ENCODE results near the gene CRMP1. TPM values are rescaled to one million over a fixed set of nuclear protein-coding genes. Genes with fewer than 3 reads are reported as not detected.
"Not testable (repeated sequence)": the region's sequence is repeated elsewhere in the genome, so short reads cannot be mapped to it uniquely, and the experiment has no call there.

The CRMP1 gene
- total RNA-seq, 2 donors from 2014 or later = 1.8 TPM; not detected in 1

GRCh38 chr4:5842456-5842855 is 50.4 kb downstream of the CRMP1 start:
- TF ChIP-seq CTCF (IDR thresholded peaks at IDR 0.05) = no peak
- ATAC-seq (ENCODE audit: insufficient number of reproducible peaks, low FRiP score, low read depth) = no peak
- H3K4me1 ChIP-seq (ENCODE audit: control insufficient read depth in 1 of 2, low read depth in 2 of 2) = peaks cover 3 to 16% of the 10 kb centered on the region in 2 donors
- H3K27me3 ChIP-seq (replicated peaks; ENCODE audit: insufficient read depth) = no peaks in the 10 kb centered on the region
- H3K36me3 ChIP-seq = no peaks in the 10 kb centered on the region
- DNase-seq (ENCODE audit: low spot score) = no peak
- H3K9me3 ChIP-seq = no peaks in the 10 kb centered on the region
- H3K4me3 ChIP-seq = no peak overlapping the region
- H3K27ac ChIP-seq = no peak overlapping the region

- peak overlapping the region; percentile 51 for H3K4me3 ChIP-seq
- peak; percentile 11 for DNase-seq (ENCODE audit: low spot score)
- H3K27ac ChIP-seq = peak overlapping the region; percentile 31 to 54
Measured at GRCh38 chr4:5839751-5840674, 52.9 kb downstream of the CRMP1 start.

GRCh38 chr4:5839332-5839731 is 53.6 kb downstream of the CRMP1 start:
- Histone ChIP-seq H3K4me3 (no peak overlapping the region), H3K27ac (peak overlapping the region; percentile 31 to 54), H3K36me3 (no peaks in the 10 kb centered on the region), H3K9me3 (no peaks in the 10 kb centered on the region), H3K4me1 (ENCODE audit: control insufficient read depth in 1 of 2, low read depth in 2 of 2) (peaks cover 3 to 16% of the 10 kb centered on the region in 2 donors), H3K27me3 (replicated peaks; ENCODE audit: insufficient read depth) (no peaks in the 10 kb centered on the region)
- TF ChIP-seq CTCF (IDR thresholded peaks at IDR 0.05) = no peak
- DNase-seq (ENCODE audit: low spot score) (no peak), ATAC-seq (ENCODE audit: insufficient number of reproducible peaks, low FRiP score, low read depth) (no peak)

More at GRCh38 chr4:5839751-5840674, 52.9 kb downstream of the CRMP1 start:
- H3K36me3 ChIP-seq = no peaks in the 10 kb centered on the region
- peaks cover 3 to 16% of the 10 kb centered on the region in 2 donors for H3K4me1 ChIP-seq (ENCODE audit: control insufficient read depth in 1 of 2, low read depth in 2 of 2)
- peak; percentile 74 for ATAC-seq (ENCODE audit: insufficient number of reproducible peaks, low FRiP score, low read depth)
- H3K9me3 ChIP-seq = no peaks in the 10 kb centered on the region
- no peaks in the 10 kb centered on the region for H3K27me3 ChIP-seq (replicated peaks; ENCODE audit: insufficient read depth)
- TF ChIP-seq CTCF (IDR thresholded peaks at IDR 0.05) = no peak

GRCh38 chr4:5837483-5837882 is 55.4 kb downstream of the CRMP1 start:
- H3K27ac ChIP-seq; H3K9me3 ChIP-seq; H3K4me3 ChIP-seq; ATAC-seq (ENCODE audit: insufficient number of reproducible peaks, low FRiP score, low read depth); H3K36me3 ChIP-seq; DNase-seq (ENCODE audit: low spot score); H3K27me3 ChIP-seq (replicated peaks; ENCODE audit: insufficient read depth): not testable (repeated sequence)
- H3K4me1 ChIP-seq (ENCODE audit: control insufficient read depth in 1 of 2, low read depth in 2 of 2) = peaks cover 3 to 16% of the 10 kb centered on the region in 2 donors

GRCh38 chr4:5836943-5837342 is 55.9 kb downstream of the CRMP1 start:
- TF ChIP-seq CTCF (IDR thresholded peaks at IDR 0.05) = no peak

More at GRCh38 chr4:5836943-5837342, 55.9 kb downstream of the CRMP1 start:
- Histone ChIP-seq H3K9me3 (no peaks in the 10 kb centered on the region), H3K27me3 (replicated peaks; ENCODE audit: insufficient read depth) (no peaks in the 10 kb centered on the region), H3K36me3 (no peaks in the 10 kb centered on the region), H3K4me1 (ENCODE audit: control insufficient read depth in 1 of 2, low read depth in 2 of 2) (peaks cover 3 to 16% of the 10 kb centered on the region in 2 donors), H3K27ac (no peak overlapping the region), H3K4me3 (no peak overlapping the region)
- DNase-seq (ENCODE audit: low spot score) (no peak), ATAC-seq (ENCODE audit: insufficient number of reproducible peaks, low FRiP score, low read depth) (no peak)

Measured in thoracic aorta (tissue), 2 donors.